Skeletal muscle satellite cell (primary cell): ENCODE measurements around the gene STX16.
"Not testable (repeated sequence)": the region's sequence is repeated elsewhere in the genome, so short reads cannot be mapped to it uniquely, and the experiment has no call there.

Experiments used
- H3K27me3 ChIP-seq: 2 replicates; pipeline ENCODE4 v1.7.0; 2013; ENCODE audit warnings: low read length; ENCODE audit not compliant: control insufficient read depth, insufficient read depth
- H3K36me3 ChIP-seq: 2 replicates; pipeline ENCODE4 v1.7.0; 2013; ENCODE audit warnings: mild to moderate bottlenecking, control low read depth, low read length; ENCODE audit not compliant: insufficient read depth
- H3K4me1 ChIP-seq: 2 replicates; pipeline ENCODE4 v1.7.0; 2013; ENCODE audit warnings: low read length; ENCODE audit not compliant: control insufficient read depth, insufficient read depth
- H3K4me2 ChIP-seq: 2 replicates; pipeline ENCODE4 v1.7.0; 2013; ENCODE audit warnings: mild to moderate bottlenecking, low read length
- H3K4me3 ChIP-seq: 2 replicates; pipeline ENCODE4 v1.7.0; 2013; ENCODE audit warnings: low read length
- H3K9ac ChIP-seq: 2 replicates; pipeline ENCODE4 v1.7.0; 2013; ENCODE audit warnings: mild to moderate bottlenecking, low read depth, low read length, moderate library complexity
- H3K9me3 ChIP-seq: replicated peaks from 2 replicates; pipeline ENCODE4 v1.7.0; 2013; ENCODE audit warnings: mild to moderate bottlenecking, control low read depth, low read length

Gene STX16

GRCh38 chr20:58642441-58642840 is 8.6 kb upstream of the STX16 start:
- Histone ChIP-seq H3K4me1 (peaks cover 15% of the 10 kb centered on the region), H3K36me3 (no peaks in the 10 kb centered on the region), H3K4me2 (no peak overlapping the region), H3K4me3 (no peak overlapping the region), H3K27me3 (no peaks in the 10 kb centered on the region), H3K9ac (no peak overlapping the region), H3K9me3 (no peaks in the 10 kb centered on the region)

GRCh38 chr20:58642896-58643295 is 8.2 kb upstream of the STX16 start:
- not testable (repeated sequence) for H3K9me3 ChIP-seq

GRCh38 chr20:58645412-58645968 is 5.6 kb upstream of the STX16 start:
- Histone ChIP-seq H3K36me3 (no peaks in the 10 kb centered on the region), H3K27me3 (no peaks in the 10 kb centered on the region), H3K9ac (no peak overlapping the region), H3K4me2 (no peak overlapping the region), H3K4me1 (peaks cover 26% of the 10 kb centered on the region), H3K4me3 (no peak overlapping the region), H3K9me3 (no peaks in the 10 kb centered on the region)

More at GRCh38 chr20:58642896-58643295, 8.2 kb upstream of the STX16 start:
- not testable (repeated sequence) for H3K4me3 ChIP-seq, H3K4me2 ChIP-seq, H3K27me3 ChIP-seq, H3K9ac ChIP-seq, H3K36me3 ChIP-seq
- H3K4me1 ChIP-seq = peaks cover 19% of the 10 kb centered on the region

GRCh38 chr20:58646257-58646656 is 4.8 kb upstream of the STX16 start:
- Histone ChIP-seq H3K27me3 (no peaks in the 10 kb centered on the region), H3K9me3 (no peaks in the 10 kb centered on the region), H3K4me1 (peaks cover 24% of the 10 kb centered on the region), H3K9ac (no peak overlapping the region), H3K4me3 (no peak overlapping the region), H3K36me3 (no peaks in the 10 kb centered on the region), H3K4me2 (no peak overlapping the region)

GRCh38 chr20:58646703-58647102 is 4.4 kb upstream of the STX16 start:
- Histone ChIP-seq H3K27me3 (no peaks in the 10 kb centered on the region), H3K9me3 (no peaks in the 10 kb centered on the region), H3K36me3 (no peaks in the 10 kb centered on the region), H3K4me3 (no peak overlapping the region), H3K4me2 (no peak overlapping the region), H3K4me1 (peaks cover 24% of the 10 kb centered on the region), H3K9ac (no peak overlapping the region)

GRCh38 chr20:58647162-58647795 is 3.8 kb upstream of the STX16 start:
- Histone ChIP-seq H3K4me1 (peaks cover 24% of the 10 kb centered on the region), H3K9ac (no peak overlapping the region), H3K4me2 (peak overlapping the region; percentile 12), H3K36me3 (no peaks in the 10 kb centered on the region), H3K4me3 (no peak overlapping the region), H3K27me3 (no peaks in the 10 kb centered on the region), H3K9me3 (no peaks in the 10 kb centered on the region)

GRCh38 chr20:58647796-58648501 is 3.1 kb upstream of the STX16 start:
- Histone ChIP-seq H3K27me3 (no peaks in the 10 kb centered on the region), H3K4me1 (peaks cover 26% of the 10 kb centered on the region), H3K4me3 (no peak overlapping the region)

GRCh38 chr20:58648502-58648825 is 2.6 kb upstream of the STX16 start:
- not testable (repeated sequence) for H3K9me3 ChIP-seq, H3K36me3 ChIP-seq, H3K4me2 ChIP-seq, H3K9ac ChIP-seq, H3K27me3 ChIP-seq, H3K4me3 ChIP-seq
- H3K4me1 ChIP-seq = peaks cover 31% of the 10 kb centered on the region

More at GRCh38 chr20:58647796-58648501, 3.1 kb upstream of the STX16 start:
- no peaks in the 10 kb centered on the region for H3K9me3 ChIP-seq
- peak overlapping the region; percentile 12 for H3K4me2 ChIP-seq
- H3K9ac ChIP-seq = no peak overlapping the region
- no peaks in the 10 kb centered on the region for H3K36me3 ChIP-seq

- Histone ChIP-seq H3K4me1 (peaks cover 39% of the 10 kb centered on the region), H3K9me3 (no peaks in the 10 kb centered on the region), H3K4me2 (peak overlapping the region; percentile 93), H3K9ac (peak overlapping the region; percentile 97), H3K36me3 (no peaks in the 10 kb centered on the region), H3K4me3 (peak overlapping the region; percentile 89), H3K27me3 (no peaks in the 10 kb centered on the region)
Observed at GRCh38 chr20:58649288-58650180, 1.5 kb upstream of the STX16 start.

- peak overlapping the region; percentile 93 for H3K4me2 ChIP-seq
- H3K4me1 ChIP-seq = peaks cover 42% of the 10 kb centered on the region
- no peaks in the 10 kb centered on the region for H3K9me3 ChIP-seq
- no peaks in the 10 kb centered on the region for H3K27me3 ChIP-seq
- no peaks in the 10 kb centered on the region for H3K36me3 ChIP-seq
- H3K9ac ChIP-seq = peak overlapping the region; percentile 97
- peak overlapping the region; percentile 89 for H3K4me3 ChIP-seq
Observed at GRCh38 chr20:58650181-58650775, 805 bp upstream of the STX16 start.

- Histone ChIP-seq H3K4me3 (peak overlapping the region; percentile 89), H3K4me1 (peaks cover 47% of the 10 kb centered on the region), H3K9me3 (no peaks in the 10 kb centered on the region), H3K36me3 (no peaks in the 10 kb centered on the region), H3K4me2 (peak overlapping the region; percentile 93), H3K27me3 (no peaks in the 10 kb centered on the region), H3K9ac (peak overlapping the region; percentile 97)
Observed at GRCh38 chr20:58651559-58651945, 469 bp downstream of the STX16 start.
